ENCODE results near the gene DSG2.

- no peak for TF ChIP-seq GATA2 (IDR thresholded peaks at IDR 0.05; ENCODE audit: low read depth, low read length)
- no peak for TF ChIP-seq GATA3 (IDR thresholded peaks at IDR 0.05; ENCODE audit: low read depth, low read length)
Observed at GRCh38 chr18:31508781-31509180, 10.8 kb downstream of the DSG2 start.
